ENCODE data around the gene APOL3.
"Not testable (repeated sequence)": the region's sequence is repeated elsewhere in the genome, so short reads cannot be mapped to it uniquely, and the experiment has no call there.

The APOL3 gene

DNA sequence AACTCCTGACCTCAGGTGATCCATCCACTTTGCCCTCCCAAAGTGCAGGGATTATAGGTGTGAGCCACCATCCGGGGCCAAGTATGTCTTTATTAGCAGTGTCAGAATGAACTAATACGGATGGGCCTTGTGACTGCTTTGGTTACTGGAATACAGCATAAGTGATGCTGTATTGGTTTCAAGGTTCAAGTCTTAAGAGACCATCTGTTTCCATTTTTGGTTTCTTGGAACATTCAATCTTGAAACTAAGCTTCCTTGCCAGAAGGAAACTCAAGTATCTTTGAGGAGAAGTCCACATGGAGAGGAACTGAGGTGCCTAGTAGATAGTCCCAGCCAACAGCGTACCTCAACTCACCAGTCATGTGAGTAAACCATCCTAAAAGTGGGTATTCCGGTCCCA is 58.8 kb downstream of the APOL3 start:
- DNase-seq (ENCODE audit: low read depth in 3 of 3) = no peak

- DNase-seq (ENCODE audit: low read depth in 3 of 3) = not testable (repeated sequence)
Measured at GRCh38 chr22:36100908-36101307, 59.6 kb downstream of the APOL3 start.

DNA sequence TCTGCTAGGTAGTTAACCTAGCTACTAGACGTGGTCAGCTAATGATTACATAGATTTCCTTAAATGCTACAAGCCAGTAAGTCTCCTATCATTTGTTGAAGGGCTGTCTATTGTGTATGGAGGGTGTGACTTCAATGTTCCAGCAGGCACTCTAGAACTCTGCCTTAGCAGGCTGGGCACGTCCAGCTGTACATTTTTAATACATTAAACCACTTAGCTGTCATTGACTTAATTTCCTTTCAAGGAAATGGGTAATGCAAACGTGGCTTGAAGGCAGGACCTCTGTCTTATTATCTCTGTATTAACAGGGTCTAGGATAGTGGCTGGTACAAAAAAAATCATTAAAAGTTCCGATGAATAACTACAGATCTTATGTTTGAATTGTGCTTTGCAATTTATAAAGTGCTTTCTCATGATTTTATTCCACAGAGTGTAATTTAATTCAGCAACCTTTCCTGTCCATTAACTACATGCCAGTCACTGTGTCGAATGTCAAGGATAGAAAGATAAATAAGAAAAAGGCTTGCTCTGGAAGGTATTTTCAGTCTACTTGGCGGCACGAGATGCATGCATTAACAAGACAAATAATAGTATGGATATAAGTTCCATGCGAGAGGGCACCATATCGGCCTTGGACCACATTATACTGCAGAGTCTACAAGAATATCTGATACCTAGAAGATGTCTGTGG is 60.3 kb downstream of the APOL3 start:
- DNase-seq (ENCODE audit: low read depth in 3 of 3) = no peak

DNA sequence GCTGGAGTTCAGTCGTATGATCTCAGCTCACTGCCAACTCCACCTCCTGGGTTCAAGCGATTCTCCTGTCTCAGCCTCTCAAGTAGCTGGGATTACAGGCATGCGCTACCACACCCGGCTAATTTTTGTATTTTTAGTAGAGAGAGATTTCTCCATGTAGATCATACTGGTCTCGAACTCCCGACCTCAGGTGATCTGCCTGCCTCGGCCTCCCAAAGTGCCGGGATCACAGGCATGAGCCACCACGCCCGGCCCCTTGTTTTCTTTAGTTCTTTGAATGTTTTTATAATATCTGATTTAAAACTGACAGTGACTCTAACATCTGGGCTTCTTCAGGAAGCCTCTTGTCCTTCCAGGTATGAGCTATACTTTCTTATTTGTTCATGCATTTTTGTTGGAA is 61.0 kb downstream of the APOL3 start:
- not testable (repeated sequence) for DNase-seq (ENCODE audit: low read depth in 3 of 3)

- no peak for DNase-seq (ENCODE audit: low read depth in 3 of 3)
Measured at GRCh38 chr22:36097880-36098279, 62.7 kb downstream of the APOL3 start.

- DNase-seq (ENCODE audit: low read depth in 3 of 3) = not testable (repeated sequence)
Measured at GRCh38 chr22:36090772-36091171, 69.8 kb downstream of the APOL3 start.

Data from stimulated activated CD4-positive, alpha-beta T cell treated with anti-CD3 and anti-CD28 coated beads, TNF-alpha, amount 100 ng/mL, for 4 hours (primary cell).